ENCODE results near the gene LPCAT2.

GRCh38 chr16:55543472-55543871, 34.6 kb downstream of the LPCAT2 start:
- TF ChIP-seq SP1 (IDR thresholded peaks at IDR 0.05) (no peak), FOXK2 (IDR thresholded peaks at IDR 0.05) (no peak), FOXM1 (IDR thresholded peaks at IDR 0.05; ENCODE audit: borderline replicate concordance) (no peak), ARNT (IDR thresholded peaks at IDR 0.05) (no peak), FOXA1 (IDR thresholded peaks at IDR 0.05) (no peak), BHLHE40 (IDR thresholded peaks at IDR 0.05; ENCODE audit: borderline replicate concordance) (no peak), HDGF (IDR thresholded peaks at IDR 0.05; ENCODE audit: borderline replicate concordance) (no peak)
